H1 (cell line): ENCODE data around the gene BCL11A. TPM values are rescaled to one million over a fixed set of nuclear protein-coding genes. Genes with fewer than 3 reads are reported as not detected.

Source experiments
- CTCF ChIA-PET: fragments of 300-600 bp; sonication (Branson Sonifier 250); formaldehyde crosslinking; loops from one replicate; lab custom pipeline; 2021; ENCODE audit not compliant: partially characterized antibody; lab: Charles Lee
- POLR2A ChIA-PET: fragments of 300-600 bp; sonication (Branson Sonifier 250); formaldehyde crosslinking; loops from one replicate; lab custom pipeline; 2021; ENCODE audit warnings: inconsistent platforms; ENCODE audit not compliant: partially characterized antibody; lab: Charles Lee
- DNase-seq, 2 experiments: peaks; one replicate each; pipeline versions ENCODE4 v3.0.0 to v3.0.0-alpha.2; 2010 to 2022; ENCODE audit warnings: low spot score in 2 of 2, low read depth in 1 of 2, mixed read lengths in 1 of 2
- FAIRE-seq: peaks from 2 replicates; lab custom pipeline; 2011; peaks lifted over from hg19 to GRCh38; lab: Jason Lieb, UNC
- H2AFZ ChIP-seq: 2 replicates; pipeline ENCODE4 v1.8.1; 2012; ENCODE audit warnings: low read length, inconsistent platforms
- H2AK5ac ChIP-seq: 2 replicates; pipeline ENCODE4 v1.6.1; 2013; ENCODE audit warnings: low read depth, low read length
- H2BK120ac ChIP-seq: replicated peaks from 2 replicates; pipeline ENCODE3; 2013; ENCODE audit warnings: low read depth, low read length, inconsistent platforms
- H2BK12ac ChIP-seq: 2 replicates; pipeline ENCODE4 v1.6.1; 2013; ENCODE audit warnings: low read depth, low read length
- H2BK15ac ChIP-seq: 2 replicates; pipeline ENCODE4 v1.6.1; 2013; ENCODE audit warnings: low read length
- H2BK20ac ChIP-seq: 2 replicates; pipeline ENCODE4 v1.6.1; 2013; ENCODE audit warnings: low read length
- H2BK5ac ChIP-seq: 2 replicates; pipeline ENCODE4 v1.6.1; 2013; ENCODE audit warnings: low read depth, low read length
- H3K14ac ChIP-seq: 2 replicates; pipeline ENCODE4 v1.6.1; 2013; ENCODE audit warnings: inconsistent platforms; ENCODE audit not compliant: insufficient read length
- H3K18ac ChIP-seq: 2 replicates; pipeline ENCODE4 v1.6.1; 2013; ENCODE audit warnings: low read length; ENCODE audit errors: extremely low read depth
- H3K23ac ChIP-seq: 2 replicates; pipeline ENCODE4 v1.6.1; 2013; ENCODE audit warnings: inconsistent platforms; ENCODE audit not compliant: insufficient read length
- H3K23me2 ChIP-seq: 2 replicates; pipeline ENCODE4 v1.6.1; 2013; ENCODE audit warnings: low read depth, low read length
- H3K27ac ChIP-seq: 2 replicates; pipeline ENCODE4 v1.6.1; 2011; ENCODE audit warnings: low read depth, low read length, inconsistent platforms
- H3K27me3 ChIP-seq, 4 experiments: replicated peaks in 1 of 4; 1 replicate in 1 of 4; 2 replicates in 3 of 4; pipeline versions ENCODE4 v1.6.1 to v1.8.1; 2011 to 2013; ENCODE audit warnings: low read length in 3 of 4, mild to moderate bottlenecking in 3 of 4, inconsistent platforms in 2 of 4, mixed read lengths in 2 of 4, moderate library complexity in 1 of 4; ENCODE audit not compliant: control insufficient read depth in 3 of 4, insufficient read depth in 3 of 4; ENCODE audit errors: extremely low read depth in 1 of 4
- H3K36me3 ChIP-seq, 4 experiments: 2 replicates each; pipeline versions ENCODE4 v1.6.1 to v1.8.1; 2011 to 2013; ENCODE audit warnings: mild to moderate bottlenecking in 4 of 4, low read length in 3 of 4, moderate library complexity in 2 of 4, control low read depth in 1 of 4, inconsistent platforms in 1 of 4; ENCODE audit not compliant: insufficient read depth in 4 of 4, control insufficient read depth in 2 of 4
- H3K4ac ChIP-seq: replicated peaks from 2 replicates; pipeline ENCODE3; 2013; ENCODE audit warnings: low read length, low read depth, mixed read lengths, inconsistent platforms; ENCODE audit not compliant: insufficient read length
- H3K4me1 ChIP-seq, 4 experiments: replicated peaks in 1 of 4; 1 replicate in 1 of 4; 2 replicates in 3 of 4; pipeline versions ENCODE4 v1.6.1 to v1.8.1; 2011 to 2013; ENCODE audit warnings: low read length in 3 of 4, inconsistent platforms in 2 of 4, mixed read lengths in 1 of 4; ENCODE audit not compliant: insufficient read depth in 4 of 4, control insufficient read depth in 3 of 4
- H3K4me2 ChIP-seq, 2 experiments: 2 replicates each; pipeline versions ENCODE4 v1.6.1 to v1.8.1; 2011 to 2013; ENCODE audit warnings: low read depth in 2 of 2, low read length in 2 of 2, control low read depth in 1 of 2, inconsistent platforms in 1 of 2, mild to moderate bottlenecking in 1 of 2; ENCODE audit not compliant: insufficient read depth in 1 of 2
- H3K4me3 ChIP-seq, 4 experiments: fragments of 200-600, 300-600 bp in 1 of 4; sonication (generic), shearing (Covaris generic), sonication (Bioruptor Twin) in 1 of 4; 2 replicates each; pipeline versions ENCODE4 v1.5.1 to v1.8.1; 2011 to 2016; ENCODE audit warnings: low read length in 4 of 4, low read depth in 3 of 4, control low read depth in 2 of 4, inconsistent platforms in 2 of 4, mild to moderate bottlenecking in 2 of 4, mixed read lengths in 1 of 4, moderate library complexity in 1 of 4; ENCODE audit not compliant: insufficient read depth in 2 of 4; ENCODE audit errors: extremely low read depth in 1 of 4
- H3K56ac ChIP-seq: replicated peaks from 2 replicates; pipeline ENCODE3; 2013; ENCODE audit warnings: low read depth, mild to moderate bottlenecking, mixed read lengths, low read length, inconsistent platforms; ENCODE audit not compliant: insufficient read length
- H3K79me1 ChIP-seq: 2 replicates; pipeline ENCODE4 v1.6.1; 2013; ENCODE audit warnings: low read depth, low read length, control low read depth
- H3K79me2 ChIP-seq, 2 experiments: 2 replicates each; pipeline versions ENCODE4 v1.6.1 to v1.8.1; 2012 to 2013; ENCODE audit warnings: low read length in 2 of 2, mild to moderate bottlenecking in 2 of 2, inconsistent platforms in 1 of 2; ENCODE audit not compliant: insufficient read depth in 2 of 2, control insufficient read depth in 1 of 2
- H3K9ac ChIP-seq, 4 experiments: replicated peaks in 1 of 4; 1 replicate in 1 of 4; 2 replicates in 3 of 4; pipeline versions ENCODE4 v1.6.1 to v1.8.1; 2011 to 2013; ENCODE audit warnings: low read depth in 3 of 4, low read length in 3 of 4, control low read depth in 2 of 4, mild to moderate bottlenecking in 2 of 4, moderate library complexity in 2 of 4, inconsistent platforms in 1 of 4; ENCODE audit errors: extremely low read depth in 1 of 4
- H3K9me3 ChIP-seq, 2 experiments: 2 replicates each; pipeline versions ENCODE4 v1.6.1 to v1.8.1; 2012 to 2013; ENCODE audit warnings: mild to moderate bottlenecking in 2 of 2, moderate library complexity in 2 of 2, control low read depth in 1 of 2, inconsistent platforms in 1 of 2, low read depth in 1 of 2, low read length in 1 of 2, mixed read lengths in 1 of 2; ENCODE audit not compliant: insufficient read depth in 2 of 2
- H4K20me1 ChIP-seq, 2 experiments: replicated peaks in 1 of 2; 2 replicates each; pipeline versions ENCODE3 to v1.8.1; 2011 to 2013; ENCODE audit warnings: inconsistent platforms in 2 of 2, low read length in 2 of 2, mild to moderate bottlenecking in 1 of 2; ENCODE audit not compliant: insufficient read depth in 2 of 2, control insufficient read depth in 1 of 2
- H4K5ac ChIP-seq: 2 replicates; pipeline ENCODE4 v1.6.1; 2013; ENCODE audit warnings: low read length, low read depth, mixed read lengths, inconsistent platforms; ENCODE audit not compliant: insufficient read length
- H4K8ac ChIP-seq: 2 replicates; pipeline ENCODE4 v1.8.0; 2013; ENCODE audit warnings: mild to moderate bottlenecking, moderate library complexity, low read length, inconsistent platforms; ENCODE audit not compliant: insufficient read depth; ENCODE audit errors: extremely low read depth
- H4K91ac ChIP-seq: replicated peaks from 2 replicates; pipeline ENCODE3; 2013; ENCODE audit warnings: low read length, mixed read lengths, inconsistent platforms; ENCODE audit not compliant: insufficient read length
- CHD1 ChIP-seq: IDR thresholded peaks from 2 replicates; pipeline ENCODE4 v1.6.1; 2012; ENCODE audit warnings: low read depth, low read length, improper control_type of control experiment
- RFX5 ChIP-seq: IDR thresholded peaks from 2 replicates; pipeline ENCODE4 v1.6.1; 2011; ENCODE audit warnings: low read depth, low read length, improper control_type of control experiment, borderline replicate concordance
- SAP30 ChIP-seq: fragments of 300-600 bp; sonication (generic); IDR thresholded peaks from 2 replicates; pipeline ENCODE4 v1.7.1; 2012; ENCODE audit warnings: low read length, moderate library complexity, mild to moderate bottlenecking, inconsistent platforms; ENCODE audit not compliant: insufficient read depth, insufficient replicate concordance
- SIX5 ChIP-seq: IDR thresholded peaks from 2 replicates; pipeline ENCODE4 v1.6.1; 2011; ENCODE audit warnings: mild to moderate bottlenecking, low read depth, low read length
- WGBS, 2 experiments: shearing (Covaris generic) in 1 of 2; methylation state at CpG; one replicate each; pipeline versions ENCODE4 v1.1.6 to v1.1.7; 2013 to 2015; ENCODE audit warnings: low lambda C conversion rate in 2 of 2, mixed read lengths in 2 of 2, inconsistent platforms in 1 of 2, low coverage in 1 of 2, missing lambda C conversion rate in 1 of 2; ENCODE audit not compliant: insufficient replicate concordance in 2 of 2, insufficient coverage in 1 of 2, insufficient read length in 1 of 2; ENCODE audit errors: extremely low coverage in 1 of 2, missing lambda C conversion rate in 1 of 2; 5-methylcytosine and 5-hydroxymethylcytosine counted together
- polyA plus RNA-seq, 7 experiments: library from polyadenylated mRNA; depleted of rRNA in 3 of 7; stranded (reverse) in 5 of 7; unstranded in 2 of 7; fragments of >200 nt in 5 of 7; fragments of 200-250 nt in 2 of 7; gene quantifications; 1 replicate in 5 of 7; 2 replicates in 1 of 7; 4 replicates in 1 of 7; pipeline versions ENCODE4 v1.2.1 to v1.2.3, GENCODE V29; 2011 to 2013; ENCODE audit warnings: missing spikeins in 2 of 7, mixed read lengths in 2 of 7
- total RNA-seq: library from RNA; stranded (reverse); fragmentation: NEBNext Ultra II Directional; extraction: Animal tissue kit (Norgen Biotek cat#: 25700); gene quantifications from 2 replicates; pipeline ENCODE4 v1.2.1, GENCODE V29; 2021

The BCL11A gene
- total and polyA plus RNA-seq, 2 of the 8 experiments (the other 6 are each of a cell fraction or from before 2014, with no cell fraction given), result 11.9 to 59.3 TPM

- Histone ChIP-seq H3K23me2 (peaks cover 3% of the 10 kb centered on the region; the same call in 1 of the 2 replicates), H2BK120ac (no peak overlapping the region), H4K20me1 (no peaks in the 10 kb centered on the region), H2BK15ac (no peak overlapping the region), H3K4me3 (no peak overlapping the region), H2BK12ac (no peak overlapping the region), H3K9ac (no peak overlapping the region), H2AK5ac (no peak overlapping the region), H3K79me2 (no peaks in the 10 kb centered on the region), H3K9me3 (0 out of 4 replicates have a peak, but pooled peaks cover 0 to 7% of the 10 kb centered on the region in 2 experiments), H3K23ac (no peak overlapping the region), H3K36me3 (no peaks in the 10 kb centered on the region)
- FAIRE-seq, result no peak
- POLR2A ChIA-PET, result no interaction called here
- WGBS, 2 experiments, result 52% methylated on average over 14 of the region's 17 CpGs; no CpG with 5 or more reads in 1 of the 2 experiments
- TF ChIP-seq RFX5, result no peak
- TF ChIP-seq SAP30, result no peak
- TF ChIP-seq CHD1, result no peak
- TF ChIP-seq SIX5, result 0 out of 2 replicates have a peak, but pooled peaks have one; percentile 10
- TF ChIP-seq, all 59 proteins: peak for 1
- Histone ChIP-seq H3K27ac (no peak overlapping the region), H3K14ac (no peak overlapping the region), H3K18ac (peak overlapping the region; percentile 75; the same call in 1 of the 2 replicates), H4K8ac (no peak overlapping the region), H3K4ac (no peak overlapping the region), H2BK5ac (no peak overlapping the region), H3K27me3 (no peaks in the 10 kb centered on the region), H4K91ac (peak overlapping the region; percentile 46), H3K4me2 (peak overlapping the region; percentile 49 to 52), H4K5ac (no peak overlapping the region), H3K4me1 (peaks cover 4 to 17% (median 9%) of the 10 kb centered on the region in 4 experiments), H3K56ac (no peak overlapping the region), H2AFZ (peak overlapping the region; percentile 28), H3K79me1 (no peaks in the 10 kb centered on the region), H2BK20ac (peak overlapping the region; percentile 11; the same call in 1 of the 2 replicates)
- CTCF ChIA-PET, result interaction anchor here (1.2 to 1.6 kb wide), 2 partner anchors 29 to 36 kb away, joined by 3 to 7 read pairs; no protein-coding TSS in a partner anchor
- DNase-seq, result peak in 1 of 2 experiments; percentile 57
Observed at GRCh38 chr2:60410456-60411146, 142.9 kb downstream of the BCL11A start.
